Subcutaneous adipose tissue (tissue), 4 donors: ENCODE results near the gene RNF213. TPM values are rescaled to one million over a fixed set of nuclear protein-coding genes. Genes with fewer than 3 reads are reported as not detected.

Experiments
- total RNA-seq, 4 donors: library from RNA; depleted of rRNA; stranded (reverse); fragments of >200 nt; gene quantifications; one replicate each; pipeline ENCODE4 v1.1.0, GENCODE V29; 2016
- TF ChIP-seq, protein P1 (sequence below): fragments of 450-650 bp; IDR thresholded peaks from one replicate; pipeline ENCODE4 v1.5.1; 2016; ENCODE audit warnings: low read depth, mild to moderate bottlenecking, control low read depth, antibody characterized with exemption, moderate library complexity

RNF213 gene
- total RNA-seq, 4 donors from 2014 or later, result 114 to 167 (median 144) TPM

GRCh38 chr17:80216473-80217456 lies 43.9 kb upstream of the RNF213 start:
- TF ChIP-seq, protein P1, sequence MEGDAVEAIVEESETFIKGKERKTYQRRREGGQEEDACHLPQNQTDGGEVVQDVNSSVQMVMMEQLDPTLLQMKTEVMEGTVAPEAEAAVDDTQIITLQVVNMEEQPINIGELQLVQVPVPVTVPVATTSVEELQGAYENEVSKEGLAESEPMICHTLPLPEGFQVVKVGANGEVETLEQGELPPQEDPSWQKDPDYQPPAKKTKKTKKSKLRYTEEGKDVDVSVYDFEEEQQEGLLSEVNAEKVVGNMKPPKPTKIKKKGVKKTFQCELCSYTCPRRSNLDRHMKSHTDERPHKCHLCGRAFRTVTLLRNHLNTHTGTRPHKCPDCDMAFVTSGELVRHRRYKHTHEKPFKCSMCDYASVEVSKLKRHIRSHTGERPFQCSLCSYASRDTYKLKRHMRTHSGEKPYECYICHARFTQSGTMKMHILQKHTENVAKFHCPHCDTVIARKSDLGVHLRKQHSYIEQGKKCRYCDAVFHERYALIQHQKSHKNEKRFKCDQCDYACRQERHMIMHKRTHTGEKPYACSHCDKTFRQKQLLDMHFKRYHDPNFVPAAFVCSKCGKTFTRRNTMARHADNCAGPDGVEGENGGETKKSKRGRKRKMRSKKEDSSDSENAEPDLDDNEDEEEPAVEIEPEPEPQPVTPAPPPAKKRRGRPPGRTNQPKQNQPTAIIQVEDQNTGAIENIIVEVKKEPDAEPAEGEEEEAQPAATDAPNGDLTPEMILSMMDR, result no peak

DNA sequence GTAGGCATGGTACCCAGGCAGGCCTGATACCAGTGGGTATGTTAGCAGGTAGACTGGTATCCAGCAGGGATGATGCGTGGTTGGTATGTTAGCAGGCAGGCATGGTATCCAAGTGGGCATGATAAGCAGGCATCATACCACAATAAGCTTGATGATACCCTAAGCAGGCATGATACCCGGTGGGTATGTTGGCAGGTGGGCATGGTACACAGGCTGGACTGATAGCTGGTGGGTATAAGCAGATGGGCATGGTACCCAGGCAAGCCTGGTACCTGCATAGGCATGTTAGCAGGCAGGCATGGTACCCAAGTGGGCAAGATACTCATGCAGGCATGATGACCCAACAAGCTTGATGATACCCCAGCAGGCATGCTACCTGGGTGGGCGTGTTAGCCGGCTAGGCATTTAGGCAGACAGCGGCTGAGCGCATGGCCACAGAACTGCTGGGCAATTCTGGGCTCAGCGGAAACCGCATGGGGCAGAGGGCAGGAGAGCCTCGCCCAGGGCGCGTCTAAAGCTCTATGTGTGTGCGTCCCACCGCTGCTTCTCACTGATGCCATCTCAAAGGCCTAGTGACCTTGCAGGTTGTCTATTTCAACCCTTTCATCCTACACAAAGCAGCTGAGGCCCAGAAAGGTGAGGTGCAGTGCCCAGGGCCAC lies 42.8 kb upstream of the RNF213 start:
- TF ChIP-seq, protein P1, result no peak

DNA sequence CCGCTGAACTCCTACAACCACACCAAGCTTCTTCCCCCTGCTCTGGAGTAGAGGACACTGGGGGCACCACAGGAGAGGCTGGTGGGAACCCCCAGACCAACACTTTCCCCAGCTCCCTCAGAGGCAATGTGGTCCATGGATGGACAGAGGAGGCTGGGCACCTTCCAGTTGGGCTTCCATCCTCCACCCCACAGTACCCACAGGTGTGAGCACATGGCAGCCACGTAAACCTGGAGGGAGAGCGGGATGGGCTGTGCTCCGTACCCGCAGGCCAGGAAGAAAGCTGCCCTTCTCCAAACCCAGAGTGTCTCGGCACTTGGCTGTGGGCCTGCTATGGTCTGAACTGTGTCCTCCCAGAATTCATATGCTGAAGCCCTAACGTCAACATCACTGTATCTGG lies 42.3 kb upstream of the RNF213 start:
- TF ChIP-seq, protein P1, result no peak

DNA sequence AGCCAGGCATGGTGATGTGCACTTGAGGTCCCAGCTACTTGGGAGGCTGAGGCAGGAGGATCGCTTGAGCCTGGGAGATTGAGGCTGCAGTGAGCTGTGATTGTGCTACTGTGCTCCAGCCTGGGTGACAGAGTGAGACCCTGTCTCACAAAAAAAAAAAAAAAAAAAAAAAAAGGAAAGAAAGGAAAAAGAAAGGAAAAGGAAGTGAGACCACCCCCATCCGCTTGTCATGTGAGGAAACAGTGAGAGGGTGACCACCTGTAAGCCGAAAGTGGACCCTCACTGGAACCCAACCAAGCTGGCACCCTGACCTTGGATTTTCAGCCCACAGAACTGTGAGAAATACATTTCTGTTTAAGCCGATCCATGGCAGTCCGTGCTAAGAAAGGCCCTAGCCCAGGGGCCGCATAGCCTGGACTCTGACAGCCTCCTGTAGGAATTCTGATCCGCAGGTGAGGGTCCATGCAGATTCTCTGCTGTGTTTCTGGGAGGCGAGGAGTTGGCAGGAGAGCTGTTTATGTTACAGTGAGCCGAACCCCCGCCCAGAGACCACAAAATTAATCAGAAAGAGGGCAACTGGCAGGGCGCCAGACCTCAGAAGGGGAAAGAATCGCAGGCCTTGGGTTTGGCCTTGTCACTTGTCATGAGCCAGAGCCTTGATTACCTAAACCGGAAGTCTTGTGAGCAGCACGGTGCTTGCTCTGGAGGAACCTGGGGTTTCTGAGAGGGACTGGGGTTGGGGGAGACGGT lies 41.5 kb upstream of the RNF213 start:
- TF ChIP-seq, protein P1, result no peak

GRCh38 chr17:80219763-80220053 lies 40.9 kb upstream of the RNF213 start:
- TF ChIP-seq, protein P1, result no peak

DNA sequence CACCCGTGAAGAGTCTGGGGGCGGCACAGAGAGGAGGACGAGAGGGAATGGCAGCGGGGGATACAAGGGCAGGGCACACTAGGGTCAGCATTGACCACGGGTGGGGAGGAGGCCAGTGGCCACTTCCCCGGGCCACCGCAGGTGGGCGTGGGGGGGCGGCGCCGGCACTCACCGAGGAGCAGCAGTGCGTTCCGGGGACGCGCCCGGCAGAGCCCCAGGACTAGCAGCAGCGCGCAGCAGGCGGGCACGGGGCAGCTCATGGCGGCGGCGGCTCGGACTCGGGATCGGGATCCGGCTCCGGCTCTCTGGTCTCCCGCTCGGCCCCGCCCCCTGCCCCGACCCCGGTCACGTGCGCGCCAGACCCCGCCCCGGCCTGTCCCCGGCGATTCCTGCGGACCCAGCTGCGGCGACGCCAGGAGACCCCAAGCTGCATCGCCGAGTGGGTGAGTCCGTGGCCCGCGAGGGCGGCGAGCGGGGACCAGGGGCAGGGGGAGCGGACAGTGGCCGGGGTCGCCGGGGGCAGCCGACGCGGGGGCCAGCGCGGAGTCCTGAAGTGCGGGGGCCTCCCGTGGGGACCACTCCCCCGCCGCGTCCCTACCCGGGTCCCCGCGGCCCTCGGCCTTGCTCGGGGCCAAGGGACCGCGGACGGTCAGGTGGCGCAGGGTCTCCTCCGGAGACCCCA lies 40.5 kb upstream of the RNF213 start, which contains the start of the genes SGSH and SLC26A11:
Gene SGSH (minus strand): TSS at position 280 of the 682 bp plus-strand sequence. CDS start 20 bp downstream, at position 260.
Gene SLC26A11 (plus strand): TSS at position 374 of the 682 bp plus-strand sequence. CDS start 1,134 bp downstream, outside the sequence.
- TF ChIP-seq, protein P1, result no peak
